Daoy (cell line): ENCODE results near the gene SMG6. TPM values are rescaled to one million over a fixed set of nuclear protein-coding genes. Genes with fewer than 3 reads are reported as not detected.
"Not testable (repeated sequence)": the region's sequence is repeated elsewhere in the genome, so short reads cannot be mapped to it uniquely, and the experiment has no call there.

Experiments used
- DNase-seq: peaks from one replicate; pipeline ENCODE4 v3.0.0-alpha.2; 2015; ENCODE audit warnings: low read depth
- total RNA-seq: library from RNA; depleted of rRNA; stranded (reverse); fragments of >200 nt; shearing (Covaris generic); gene quantifications from 2 replicates; pipeline ENCODE4 v1.2.3, GENCODE V29; 2014

SMG6 gene
- total RNA-seq, 1 experiment from 2014 or later, result 23.8 TPM

- DNase-seq, result no peak
Measured at GRCh38 chr17:2304931-2305330, 1.3 kb upstream of the SMG6 start.

GRCh38 chr17:2302778-2303203, 794 bp downstream of the SMG6 start:
- no peak for DNase-seq

GRCh38 chr17:2299756-2300155, 3.8 kb downstream of the SMG6 start:
- no peak for DNase-seq

- no peak for DNase-seq
Measured at GRCh38 chr17:2299136-2299535, 4.4 kb downstream of the SMG6 start.

GRCh38 chr17:2297023-2297422, 6.6 kb downstream of the SMG6 start:
- DNase-seq, result no peak

- DNase-seq, result no peak
Measured at GRCh38 chr17:2295575-2295974, 8.0 kb downstream of the SMG6 start.

GRCh38 chr17:2292100-2292499, 11.5 kb downstream of the SMG6 start:
- DNase-seq, result no peak

- DNase-seq, result no peak
Measured at GRCh38 chr17:2289878-2290478, 13.6 kb downstream of the SMG6 start.

- no peak for DNase-seq
Measured at GRCh38 chr17:2283302-2283701, 20.3 kb downstream of the SMG6 start.

- DNase-seq, result peak; percentile 55
Measured at GRCh38 chr17:2282297-2282873, 21.2 kb downstream of the SMG6 start.

- DNase-seq, result no peak
Measured at GRCh38 chr17:2279707-2280106, 23.9 kb downstream of the SMG6 start.

GRCh38 chr17:2277429-2278170, 26.0 kb downstream of the SMG6 start:
- no peak for DNase-seq

GRCh38 chr17:2275722-2276121, 27.9 kb downstream of the SMG6 start:
- DNase-seq, result no peak

GRCh38 chr17:2274414-2274813, 29.2 kb downstream of the SMG6 start:
- no peak for DNase-seq

- no peak for DNase-seq
Measured at GRCh38 chr17:2271985-2272702, 31.4 kb downstream of the SMG6 start.

GRCh38 chr17:2267354-2267753, 36.2 kb downstream of the SMG6 start:
- DNase-seq, result no peak

- DNase-seq, result no peak
Measured at GRCh38 chr17:2266865-2267228, 36.7 kb downstream of the SMG6 start.

GRCh38 chr17:2266045-2266864, 37.3 kb downstream of the SMG6 start:
- DNase-seq, result no peak

- DNase-seq, result not testable (repeated sequence)
Measured at GRCh38 chr17:2265166-2265565, 38.4 kb downstream of the SMG6 start.

GRCh38 chr17:2264067-2264860, 39.3 kb downstream of the SMG6 start:
- DNase-seq, result peak; percentile 23
